Activated naive CD4-positive, alpha-beta T cell treated with anti-CD3 and anti-CD28 coated beads for 36 hours (primary cell): Measurements from ENCODE around the gene THADA. TPM values are rescaled to one million over a fixed set of nuclear protein-coding genes. Genes with fewer than 3 reads are reported as not detected.

Source experiments
- CTCF ChIA-PET: fragments of 350-600 bp; sonication (Branson Sonifier 250); formaldehyde crosslinking; loops from one replicate; lab custom pipeline; 2021; ENCODE audit warnings: antibody characterized with exemption; lab: Charles Lee
- DNase-seq: peaks from one replicate; pipeline ENCODE4 v3.0.0-alpha.2; 2020
- H3K27ac Mint-ChIP-seq: one replicate; pipeline ENCODE4 v1.8.0; 2021; ENCODE audit warnings: mild to moderate bottlenecking, mixed read lengths
- H3K27me3 Mint-ChIP-seq: one replicate; pipeline ENCODE4 v1.8.0; 2021; ENCODE audit warnings: low read depth, mixed read lengths
- H3K36me3 Mint-ChIP-seq: one replicate; pipeline ENCODE4 v1.8.0; 2021; ENCODE audit warnings: low read depth, mixed read lengths
- H3K4me1 Mint-ChIP-seq: one replicate; pipeline ENCODE4 v1.8.0; 2021; ENCODE audit warnings: low read depth, mixed read lengths
- H3K4me3 Mint-ChIP-seq: one replicate; pipeline ENCODE4 v1.8.0; 2021; ENCODE audit warnings: mild to moderate bottlenecking, moderate library complexity, mixed read lengths
- H3K9me3 Mint-ChIP-seq: one replicate; pipeline ENCODE4 v1.8.0; 2021; ENCODE audit warnings: mixed read lengths
- intact Hi-C: fragments of 100-400 bp; cut with micrococcal nuclease; formaldehyde crosslinking; loops from one replicate; pipeline ENCODE4 v1.15.1; 2023
- total RNA-seq, 2 experiments: library from RNA; stranded (reverse); gene quantifications; one replicate each; pipeline ENCODE4 v1.2.3, GENCODE V29; 2021

THADA gene
- total RNA-seq, 2 experiments from 2014 or later = 28.6 to 31.5 TPM

GRCh38 chr2:43225093-43225787 is 370.6 kb downstream of the THADA start:
- peaks cover 39% of the 10 kb centered on the region for H3K36me3 Mint-ChIP-seq
- no peaks in the 10 kb centered on the region for H3K27me3 Mint-ChIP-seq
- peak overlapping the region; percentile 97 for H3K4me3 Mint-ChIP-seq
- H3K4me1 Mint-ChIP-seq = peaks cover 48% of the 10 kb centered on the region
- CTCF ChIA-PET = interaction anchor here (0.8 to 13.9 kb wide), 9 partner anchors 32 to 395 kb away, joined by 3 to 505 read pairs (median 8); no protein-coding TSS in a partner anchor
- H3K27ac Mint-ChIP-seq = peak overlapping the region; percentile 98
- no peaks in the 10 kb centered on the region for H3K9me3 Mint-ChIP-seq
- peak; percentile 80 for DNase-seq
- intact Hi-C loops = no loop called here

GRCh38 chr2:43224571-43225092 is 371.2 kb downstream of the THADA start:
- intact Hi-C loops = no loop called here
- CTCF ChIA-PET = interaction anchor here (0.8 to 13.9 kb wide), 12 partner anchors 23 to 394 kb away, joined by 3 to 505 read pairs (median 5); no protein-coding TSS in a partner anchor
- no peaks in the 10 kb centered on the region for H3K27me3 Mint-ChIP-seq
- no peaks in the 10 kb centered on the region for H3K9me3 Mint-ChIP-seq
- peaks cover 35% of the 10 kb centered on the region for H3K36me3 Mint-ChIP-seq
- H3K4me1 Mint-ChIP-seq = peaks cover 52% of the 10 kb centered on the region
- peak overlapping the region; percentile 97 for H3K4me3 Mint-ChIP-seq
- DNase-seq = peak; percentile 44
- peak overlapping the region; percentile 98 for H3K27ac Mint-ChIP-seq

- peak; percentile 85 for DNase-seq
- Mint-ChIP-seq H3K27ac (peak overlapping the region; percentile 98), H3K27me3 (no peaks in the 10 kb centered on the region), H3K9me3 (no peaks in the 10 kb centered on the region), H3K4me1 (peaks cover 51% of the 10 kb centered on the region), H3K36me3 (peaks cover 33% of the 10 kb centered on the region), H3K4me3 (peak overlapping the region; percentile 97)
- intact Hi-C loops = no loop called here
- CTCF ChIA-PET = interaction anchor here (1.1 to 13.9 kb wide), 11 partner anchors 22 to 394 kb away, joined by 3 to 505 read pairs (median 6); no protein-coding TSS in a partner anchor
Observed at GRCh38 chr2:43224131-43224570, 371.7 kb downstream of the THADA start.

GRCh38 chr2:43223521-43224001 is 372.3 kb downstream of the THADA start:
- peak overlapping the region; percentile 97 for H3K4me3 Mint-ChIP-seq
- no peaks in the 10 kb centered on the region for H3K9me3 Mint-ChIP-seq
- peaks cover 50% of the 10 kb centered on the region for H3K4me1 Mint-ChIP-seq
- DNase-seq = no peak
- peaks cover 33% of the 10 kb centered on the region for H3K36me3 Mint-ChIP-seq
- H3K27me3 Mint-ChIP-seq = no peaks in the 10 kb centered on the region
- intact Hi-C loops = no loop called here
- CTCF ChIA-PET = interaction anchor here (0.6 to 13.9 kb wide), 11 partner anchors 22 to 363 kb away, joined by 3 to 505 read pairs (median 6); no protein-coding TSS in a partner anchor
- peak overlapping the region; percentile 98 for H3K27ac Mint-ChIP-seq

GRCh38 chr2:43222475-43223309 is 373.1 kb downstream of the THADA start:
- H3K9me3 Mint-ChIP-seq = no peaks in the 10 kb centered on the region
- H3K27me3 Mint-ChIP-seq = no peaks in the 10 kb centered on the region
- H3K4me3 Mint-ChIP-seq = peak overlapping the region; percentile 93
- intact Hi-C loops = no loop called here
- H3K27ac Mint-ChIP-seq = peak overlapping the region; percentile 98
- peaks cover 33% of the 10 kb centered on the region for H3K36me3 Mint-ChIP-seq
- CTCF ChIA-PET = interaction anchor here (0.6 to 13.9 kb wide), 15 partner anchors 27 to 370 kb away, joined by 3 to 505 read pairs (median 6); no protein-coding TSS in a partner anchor
- no peak for DNase-seq
- peaks cover 49% of the 10 kb centered on the region for H3K4me1 Mint-ChIP-seq

GRCh38 chr2:43221763-43222474 is 373.9 kb downstream of the THADA start:
- H3K36me3 Mint-ChIP-seq = peaks cover 33% of the 10 kb centered on the region
- H3K4me1 Mint-ChIP-seq = peaks cover 49% of the 10 kb centered on the region
- CTCF ChIA-PET = interaction anchor here (0.6 to 13.9 kb wide), 16 partner anchors 26 to 371 kb away, joined by 3 to 505 read pairs (median 6); no protein-coding TSS in a partner anchor

GRCh38 chr2:43221124-43221762 is 374.6 kb downstream of the THADA start:
- intact Hi-C loops = no loop called here
- peaks cover 49% of the 10 kb centered on the region for H3K4me1 Mint-ChIP-seq

More at GRCh38 chr2:43221763-43222474, 373.9 kb downstream of the THADA start:
- H3K27ac Mint-ChIP-seq = peak overlapping the region; percentile 98
- DNase-seq = peak; percentile 84
- intact Hi-C loops = no loop called here
- no peaks in the 10 kb centered on the region for H3K9me3 Mint-ChIP-seq
- no peaks in the 10 kb centered on the region for H3K27me3 Mint-ChIP-seq
- peak overlapping the region; percentile 93 for H3K4me3 Mint-ChIP-seq

GRCh38 chr2:43220760-43221123 is 375.1 kb downstream of the THADA start:
- Mint-ChIP-seq H3K27ac (peak overlapping the region; percentile 98), H3K27me3 (no peaks in the 10 kb centered on the region), H3K9me3 (no peaks in the 10 kb centered on the region), H3K4me1 (peaks cover 49% of the 10 kb centered on the region), H3K36me3 (peaks cover 33% of the 10 kb centered on the region), H3K4me3 (peak overlapping the region; percentile 93)
- intact Hi-C loops = loop anchor here (1.0 kb wide), 5 partner anchors 25 to 71 kb away; no protein-coding TSS in a partner anchor
- CTCF ChIA-PET = interaction anchor here (0.7 to 13.9 kb wide), 11 partner anchors 8 to 273 kb away, joined by 3 to 505 read pairs (median 8); no protein-coding TSS in a partner anchor
- DNase-seq = no peak

More at GRCh38 chr2:43221124-43221762, 374.6 kb downstream of the THADA start:
- CTCF ChIA-PET = interaction anchor here (0.7 to 13.9 kb wide), 15 partner anchors 7 to 274 kb away, joined by 3 to 505 read pairs (median 6); no protein-coding TSS in a partner anchor
- no peaks in the 10 kb centered on the region for H3K9me3 Mint-ChIP-seq
- peaks cover 33% of the 10 kb centered on the region for H3K36me3 Mint-ChIP-seq
- DNase-seq = peak; percentile 54
- H3K27ac Mint-ChIP-seq = peak overlapping the region; percentile 98
- H3K27me3 Mint-ChIP-seq = no peaks in the 10 kb centered on the region
- H3K4me3 Mint-ChIP-seq = peak overlapping the region; percentile 93

GRCh38 chr2:43220229-43220751 is 375.5 kb downstream of the THADA start:
- H3K9me3 Mint-ChIP-seq = no peaks in the 10 kb centered on the region
- H3K36me3 Mint-ChIP-seq = peaks cover 31% of the 10 kb centered on the region
- no peaks in the 10 kb centered on the region for H3K27me3 Mint-ChIP-seq
- CTCF ChIA-PET = interaction anchor here (0.8 to 13.9 kb wide), 8 partner anchors 8 to 273 kb away, joined by 3 to 505 read pairs (median 13); no protein-coding TSS in a partner anchor
- intact Hi-C loops = loop anchor here (1.0 kb wide), 5 partner anchors 25 to 71 kb away; no protein-coding TSS in a partner anchor
- H3K27ac Mint-ChIP-seq = peak overlapping the region; percentile 98
- peaks cover 49% of the 10 kb centered on the region for H3K4me1 Mint-ChIP-seq
- DNase-seq = no peak
- peak overlapping the region; percentile 93 for H3K4me3 Mint-ChIP-seq

- DNase-seq = peak; percentile 89
- H3K27me3 Mint-ChIP-seq = no peaks in the 10 kb centered on the region
- CTCF ChIA-PET = interaction anchor here (0.5 to 13.9 kb wide), 9 partner anchors 9 to 91 kb away, joined by 3 to 505 read pairs (median 9); partner anchors contain the start of gene ZFP36L2
- peaks cover 27% of the 10 kb centered on the region for H3K36me3 Mint-ChIP-seq
- H3K9me3 Mint-ChIP-seq = no peaks in the 10 kb centered on the region
- H3K27ac Mint-ChIP-seq = peak overlapping the region; percentile 98
- H3K4me1 Mint-ChIP-seq = peaks cover 49% of the 10 kb centered on the region
- intact Hi-C loops = loop anchor here (1.0 kb wide), 5 partner anchors 24 to 70 kb away; no protein-coding TSS in a partner anchor
- peak overlapping the region; percentile 93 for H3K4me3 Mint-ChIP-seq
Observed at GRCh38 chr2:43219383-43220228, 376.2 kb downstream of the THADA start.
